ENCODE measurements around the gene DENND11. TPM values are rescaled to one million over a fixed set of nuclear protein-coding genes. Genes with fewer than 3 reads are reported as not detected.
"Not testable (repeated sequence)": the region's sequence is repeated elsewhere in the genome, so short reads cannot be mapped to it uniquely, and the experiment has no call there.

DENND11 gene
- total RNA-seq, 3 donors from 2014 or later (not counting 1 experiment from before 2014, with no cell fraction given) = 28.9 to 57.0 (median 47.6) TPM

GRCh38 chr7:141691961-141692360, 10.0 kb downstream of the DENND11 start:
- no peaks in the 10 kb centered on the region for H3K9me3 Mint-ChIP-seq
- no peaks in the 10 kb centered on the region for H3K36me3 Mint-ChIP-seq
- intact Hi-C loops (cut with micrococcal nuclease) = no loop called here
- 100% methylated on average over 2 of the region's 4 CpGs for WGBS (ENCODE audit: insufficient coverage)
- ATAC-seq = no peak
- peaks cover 25 to 41% of the 10 kb centered on the region in 2 donors for H3K4me1 Mint-ChIP-seq
- H3K4me1 ChIP-seq (ENCODE audit: control insufficient read depth, insufficient read depth, low read length) = no peaks in the 10 kb centered on the region
- H3K4me3 Mint-ChIP-seq = no peak overlapping the region
- TF ChIP-seq CTCF (IDR thresholded peaks at IDR 0.05) = no peak
- no peak overlapping the region for H3K27ac ChIP-seq (ENCODE audit: low read length)
- H3K9me3 ChIP-seq (ENCODE audit: control insufficient read depth, insufficient read depth, low read length) = no peaks in the 10 kb centered on the region
- DNase-seq = no peak
- no peak overlapping the region for H3K27ac Mint-ChIP-seq
- no peak overlapping the region for H3K4me3 ChIP-seq (ENCODE audit: low read length)
- H3K36me3 ChIP-seq (ENCODE audit: control insufficient read depth, insufficient read depth, low read length) = peaks cover 2% of the 10 kb centered on the region
- no peaks in the 10 kb centered on the region for H3K27me3 Mint-ChIP-seq (ENCODE audit: low read depth in 2 of 2)
- H3K27me3 ChIP-seq (ENCODE audit: control insufficient read depth, insufficient read depth, low read length) = no peaks in the 10 kb centered on the region

- no peak for DNase-seq
- Histone ChIP-seq H3K36me3 (ENCODE audit: control insufficient read depth, insufficient read depth, low read length) (peaks cover 2% of the 10 kb centered on the region), H3K9me3 (ENCODE audit: control insufficient read depth, insufficient read depth, low read length) (no peaks in the 10 kb centered on the region), H3K27ac (ENCODE audit: low read length) (no peak overlapping the region), H3K4me1 (ENCODE audit: control insufficient read depth, insufficient read depth, low read length) (no peaks in the 10 kb centered on the region), H3K4me3 (ENCODE audit: low read length) (no peak overlapping the region), H3K27me3 (ENCODE audit: control insufficient read depth, insufficient read depth, low read length) (no peaks in the 10 kb centered on the region)
- H3K9me3 Mint-ChIP-seq = no peaks in the 10 kb centered on the region
- 100% methylated on average over 1 of the region's 3 CpGs for WGBS (ENCODE audit: insufficient coverage)
- H3K27me3 Mint-ChIP-seq (ENCODE audit: low read depth in 2 of 2) = no peaks in the 10 kb centered on the region
- H3K4me3 Mint-ChIP-seq = no peak overlapping the region
- no peak for ATAC-seq
- intact Hi-C loops (cut with micrococcal nuclease) = no loop called here
- H3K4me1 Mint-ChIP-seq = peaks cover 25 to 41% of the 10 kb centered on the region in 2 donors
- no peaks in the 10 kb centered on the region for H3K36me3 Mint-ChIP-seq
- H3K27ac Mint-ChIP-seq = no peak overlapping the region
- TF ChIP-seq CTCF (IDR thresholded peaks at IDR 0.05) = no peak
Observed at GRCh38 chr7:141691540-141691939, 10.4 kb downstream of the DENND11 start.

- H3K4me1 ChIP-seq (ENCODE audit: control insufficient read depth, insufficient read depth, low read length); H3K4me3 Mint-ChIP-seq; H3K27me3 Mint-ChIP-seq (ENCODE audit: low read depth in 2 of 2); DNase-seq; H3K4me3 ChIP-seq (ENCODE audit: low read length); H3K27ac Mint-ChIP-seq; H3K27me3 ChIP-seq (ENCODE audit: control insufficient read depth, insufficient read depth, low read length); H3K9me3 ChIP-seq (ENCODE audit: control insufficient read depth, insufficient read depth, low read length); H3K27ac ChIP-seq (ENCODE audit: low read length); intact Hi-C loops (cut with micrococcal nuclease); ATAC-seq; H3K9me3 Mint-ChIP-seq; H3K36me3 Mint-ChIP-seq: not testable (repeated sequence)
- WGBS (ENCODE audit: insufficient coverage) = 97% methylated on average over 3 of the region's 3 CpGs
- H3K36me3 ChIP-seq (ENCODE audit: control insufficient read depth, insufficient read depth, low read length) = peaks cover 20% of the 10 kb centered on the region
- peaks cover 21 to 32% of the 10 kb centered on the region in 2 donors for H3K4me1 Mint-ChIP-seq
Observed at GRCh38 chr7:141689072-141689825, 12.7 kb downstream of the DENND11 start.

- ATAC-seq = no peak
- Histone ChIP-seq H3K27me3 (ENCODE audit: control insufficient read depth, insufficient read depth, low read length) (no peaks in the 10 kb centered on the region), H3K9me3 (ENCODE audit: control insufficient read depth, insufficient read depth, low read length) (no peaks in the 10 kb centered on the region), H3K36me3 (ENCODE audit: control insufficient read depth, insufficient read depth, low read length) (peaks cover 20% of the 10 kb centered on the region), H3K4me3 (ENCODE audit: low read length) (no peak overlapping the region), H3K27ac (ENCODE audit: low read length) (no peak overlapping the region), H3K4me1 (ENCODE audit: control insufficient read depth, insufficient read depth, low read length) (no peaks in the 10 kb centered on the region)
- Mint-ChIP-seq H3K4me1 (peaks cover 15 to 32% of the 10 kb centered on the region in 2 donors), H3K9me3 (no peaks in the 10 kb centered on the region), H3K36me3 (no peaks in the 10 kb centered on the region), H3K27me3 (ENCODE audit: low read depth in 2 of 2) (no peaks in the 10 kb centered on the region), H3K4me3 (no peak overlapping the region), H3K27ac (no peak overlapping the region)
- WGBS (ENCODE audit: insufficient coverage) = 100% methylated on average over 5 of the region's 5 CpGs
- TF ChIP-seq CTCF (IDR thresholded peaks at IDR 0.05) = no peak
- no peak for DNase-seq
- intact Hi-C loops (cut with micrococcal nuclease) = no loop called here
Observed at GRCh38 chr7:141688043-141688442, 13.9 kb downstream of the DENND11 start.

Measured in natural killer cell (primary cell).